Activated naive CD8-positive, alpha-beta T cell treated with anti-CD3 and anti-CD28 coated beads, Interleukin-2, amount 10 ng/mL, durations not matched to agents 7 days and 5 days (primary cell): ENCODE measurements around the gene SCO1. TPM values are rescaled to one million over a fixed set of nuclear protein-coding genes. Genes with fewer than 3 reads are reported as not detected.
"Not testable (repeated sequence)": the region's sequence is repeated elsewhere in the genome, so short reads cannot be mapped to it uniquely, and the experiment has no call there.

Experiments
- ATAC-seq: fragments of 150-1000 bp; cut with Tn5 transposase; one replicate; pipeline ENCODE4 v1.10.0; 2021; ENCODE audit warnings: low read depth, moderate library complexity
- POLR2A ChIA-PET: fragments of 350-600 bp; sonication (Branson Sonifier 250); formaldehyde crosslinking; loops from one replicate; lab custom pipeline; 2021; ENCODE audit warnings: antibody characterized with exemption; lab: Charles Lee
- DNase-seq: peaks from one replicate; pipeline ENCODE4 v3.0.0; 2021
- H3K27ac Mint-ChIP-seq: one replicate; pipeline ENCODE4 v1.8.0; 2022; ENCODE audit warnings: mild to moderate bottlenecking, mixed read lengths
- H3K27me3 Mint-ChIP-seq: one replicate; pipeline ENCODE4 v1.8.0; 2022; ENCODE audit warnings: mild to moderate bottlenecking, moderate library complexity, mixed read lengths
- H3K36me3 Mint-ChIP-seq: one replicate; pipeline ENCODE4 v1.8.0; 2021; ENCODE audit warnings: mild to moderate bottlenecking, mixed read lengths
- H3K4me1 Mint-ChIP-seq: one replicate; pipeline ENCODE4 v1.8.0; 2021; ENCODE audit warnings: mixed read lengths
- H3K4me3 Mint-ChIP-seq: one replicate; pipeline ENCODE4 v1.8.0; 2022; ENCODE audit warnings: mild to moderate bottlenecking, moderate library complexity, mixed read lengths
- H3K9me3 Mint-ChIP-seq: one replicate; pipeline ENCODE4 v1.8.0; 2021; ENCODE audit warnings: mixed read lengths
- total RNA-seq, 2 experiments: library from RNA; stranded (reverse); gene quantifications; one replicate each; pipeline ENCODE4 v1.2.3, GENCODE V29; 2021

Gene SCO1
- total RNA-seq, 2 experiments from 2014 or later, result 25.3 to 26.2 TPM

GRCh38 chr17:10705727-10706126 lies 8.4 kb upstream of the SCO1 start:
- ATAC-seq (no peak), DNase-seq (no peak)
- Mint-ChIP-seq H3K27me3 (no peaks in the 10 kb centered on the region), H3K4me3 (no peak overlapping the region), H3K9me3 (no peaks in the 10 kb centered on the region), H3K4me1 (peaks cover 25% of the 10 kb centered on the region), H3K27ac (peak overlapping the region; percentile 22), H3K36me3 (peaks cover 31% of the 10 kb centered on the region)
- POLR2A ChIA-PET, result no interaction called here

GRCh38 chr17:10702574-10702973 lies 5.2 kb upstream of the SCO1 start:
- H3K9me3 Mint-ChIP-seq, result no peaks in the 10 kb centered on the region
- peak overlapping the region; percentile 74 for H3K27ac Mint-ChIP-seq
- peak overlapping the region; percentile 59 for H3K4me3 Mint-ChIP-seq
- ATAC-seq (no peak), DNase-seq (no peak)
- H3K36me3 Mint-ChIP-seq, result peaks cover 23% of the 10 kb centered on the region
- H3K4me1 Mint-ChIP-seq, result peaks cover 40% of the 10 kb centered on the region
- no peaks in the 10 kb centered on the region for H3K27me3 Mint-ChIP-seq
- POLR2A ChIA-PET, result no interaction called here

- DNase-seq (no peak), ATAC-seq (no peak)
- Mint-ChIP-seq H3K9me3 (no peaks in the 10 kb centered on the region), H3K4me1 (peaks cover 46% of the 10 kb centered on the region), H3K27ac (peak overlapping the region; percentile 93), H3K4me3 (peak overlapping the region; percentile 80), H3K36me3 (peaks cover 17% of the 10 kb centered on the region), H3K27me3 (no peaks in the 10 kb centered on the region)
- POLR2A ChIA-PET, result interaction anchor here (0.9 to 1.4 kb wide), 2 partner anchors 15 to 1298 kb away, joined by 4 to 5 read pairs; partner anchors contain the start of gene ZNF18
These were observed 2.5 kb upstream of the SCO1 start for GRCh38 chr17:10699856-10700255.

- Mint-ChIP-seq H3K27me3 (no peaks in the 10 kb centered on the region), H3K4me1 (peaks cover 57% of the 10 kb centered on the region), H3K27ac (peak overlapping the region; percentile 96), H3K36me3 (peaks cover 22% of the 10 kb centered on the region), H3K9me3 (no peaks in the 10 kb centered on the region), H3K4me3 (peak overlapping the region; percentile 93)
- POLR2A ChIA-PET, result no interaction called here
- DNase-seq (no peak), ATAC-seq (no peak)
These were observed 924 bp upstream of the SCO1 start for GRCh38 chr17:10698096-10698818.

GRCh38 chr17:10695875-10696407 lies 1.4 kb downstream of the SCO1 start:
- not testable (repeated sequence) for H3K9me3 Mint-ChIP-seq

GRCh38 chr17:10687499-10687898 lies 9.8 kb downstream of the SCO1 start:
- Mint-ChIP-seq H3K4me3 (no peak overlapping the region), H3K27me3 (no peaks in the 10 kb centered on the region), H3K9me3 (no peaks in the 10 kb centered on the region), H3K36me3 (peaks cover 30% of the 10 kb centered on the region), H3K27ac (no peak overlapping the region), H3K4me1 (peaks cover 19% of the 10 kb centered on the region)
- no peak for ATAC-seq
- POLR2A ChIA-PET, result no interaction called here
- no peak for DNase-seq

More at GRCh38 chr17:10695875-10696407, 1.4 kb downstream of the SCO1 start:
- DNase-seq, POLR2A ChIA-PET, ATAC-seq, H3K27me3 Mint-ChIP-seq: not testable (repeated sequence)
- Mint-ChIP-seq H3K36me3 (peaks cover 24% of the 10 kb centered on the region), H3K4me3 (peak overlapping the region; percentile 93), H3K4me1 (peaks cover 46% of the 10 kb centered on the region), H3K27ac (peak overlapping the region; percentile 96)

- no peak overlapping the region for H3K27ac Mint-ChIP-seq
- peaks cover 2% of the 10 kb centered on the region for H3K4me1 Mint-ChIP-seq
- DNase-seq (no peak), ATAC-seq (no peak)
- no peak overlapping the region for H3K4me3 Mint-ChIP-seq
- H3K36me3 Mint-ChIP-seq, result peaks cover 22% of the 10 kb centered on the region
- no peaks in the 10 kb centered on the region for H3K27me3 Mint-ChIP-seq
- no peaks in the 10 kb centered on the region for H3K9me3 Mint-ChIP-seq
- POLR2A ChIA-PET, result interaction anchor here (0.9 kb wide), 1 partner anchor 19 kb away, joined by 3 read pairs; no protein-coding TSS in a partner anchor
These were observed 13.5 kb downstream of the SCO1 start for GRCh38 chr17:10683853-10684252.

GRCh38 chr17:10681866-10682446 lies 15.4 kb downstream of the SCO1 start:
- no peaks in the 10 kb centered on the region for H3K27me3 Mint-ChIP-seq
- H3K27ac Mint-ChIP-seq, result no peak overlapping the region
- peaks cover 21% of the 10 kb centered on the region for H3K36me3 Mint-ChIP-seq
- peaks cover 1% of the 10 kb centered on the region for H3K4me1 Mint-ChIP-seq
- no peaks in the 10 kb centered on the region for H3K9me3 Mint-ChIP-seq
- POLR2A ChIA-PET, result no interaction called here
- ATAC-seq (no peak), DNase-seq (no peak)
- H3K4me3 Mint-ChIP-seq, result no peak overlapping the region

- Mint-ChIP-seq H3K9me3 (no peaks in the 10 kb centered on the region), H3K27ac (no peak overlapping the region), H3K36me3 (no peaks in the 10 kb centered on the region), H3K27me3 (no peaks in the 10 kb centered on the region), H3K4me1 (no peaks in the 10 kb centered on the region), H3K4me3 (no peak overlapping the region)
- ATAC-seq (no peak), DNase-seq (no peak)
- POLR2A ChIA-PET, result no interaction called here
These were observed 22.6 kb downstream of the SCO1 start for GRCh38 chr17:10674704-10675103.

- Mint-ChIP-seq H3K27ac (no peak overlapping the region), H3K27me3 (no peaks in the 10 kb centered on the region), H3K4me3 (no peak overlapping the region), H3K36me3 (no peaks in the 10 kb centered on the region), H3K9me3 (no peaks in the 10 kb centered on the region), H3K4me1 (no peaks in the 10 kb centered on the region)
- no peak for DNase-seq
- no peak for ATAC-seq
- POLR2A ChIA-PET, result no interaction called here
These were observed 24.0 kb downstream of the SCO1 start for GRCh38 chr17:10673312-10673711.

GRCh38 chr17:10668775-10669174 lies 28.6 kb downstream of the SCO1 start:
- no peak for DNase-seq
- Mint-ChIP-seq H3K27ac (no peak overlapping the region), H3K9me3 (no peaks in the 10 kb centered on the region), H3K36me3 (peaks cover 1% of the 10 kb centered on the region), H3K4me3 (no peak overlapping the region), H3K27me3 (no peaks in the 10 kb centered on the region), H3K4me1 (no peaks in the 10 kb centered on the region)
- ATAC-seq, result no peak
- POLR2A ChIA-PET, result no interaction called here

- no peaks in the 10 kb centered on the region for H3K27me3 Mint-ChIP-seq
- H3K4me1 Mint-ChIP-seq, result no peaks in the 10 kb centered on the region
- H3K27ac Mint-ChIP-seq, result no peak overlapping the region
- DNase-seq (no peak), ATAC-seq (no peak)
- peaks cover 1% of the 10 kb centered on the region for H3K36me3 Mint-ChIP-seq
- H3K9me3 Mint-ChIP-seq, result no peaks in the 10 kb centered on the region
- POLR2A ChIA-PET, result no interaction called here
- H3K4me3 Mint-ChIP-seq, result no peak overlapping the region
These were observed 30.4 kb downstream of the SCO1 start for GRCh38 chr17:10666906-10667305.

GRCh38 chr17:10664571-10664970 lies 32.8 kb downstream of the SCO1 start:
- ATAC-seq (no peak), DNase-seq (no peak)
- no peaks in the 10 kb centered on the region for H3K27me3 Mint-ChIP-seq
- no peaks in the 10 kb centered on the region for H3K4me1 Mint-ChIP-seq
- POLR2A ChIA-PET, result interaction anchor here (0.5 to 1.4 kb wide), 2 partner anchors 19 to 1250 kb away, joined by 3 to 5 read pairs; no protein-coding TSS in a partner anchor
- H3K9me3 Mint-ChIP-seq, result no peaks in the 10 kb centered on the region
- H3K27ac Mint-ChIP-seq, result no peak overlapping the region
- no peak overlapping the region for H3K4me3 Mint-ChIP-seq
- peaks cover 1% of the 10 kb centered on the region for H3K36me3 Mint-ChIP-seq

- ATAC-seq, result no peak
- no peaks in the 10 kb centered on the region for H3K9me3 Mint-ChIP-seq
- no peak overlapping the region for H3K27ac Mint-ChIP-seq
These were observed 34.1 kb downstream of the SCO1 start for GRCh38 chr17:10663231-10663630.

More at GRCh38 chr17:10663231-10663630, 34.1 kb downstream of the SCO1 start:
- H3K4me1 Mint-ChIP-seq, result no peaks in the 10 kb centered on the region
- no peak overlapping the region for H3K4me3 Mint-ChIP-seq
- peaks cover 1% of the 10 kb centered on the region for H3K36me3 Mint-ChIP-seq
- POLR2A ChIA-PET, result no interaction called here
- no peaks in the 10 kb centered on the region for H3K27me3 Mint-ChIP-seq
- DNase-seq, result no peak
